NCI-H446 (cell line): ENCODE results near the gene GRXCR1.
A peak's percentile ranks its signal among the peaks of the same experiment; 100 is the strongest.

Experiments
- DNase-seq, 2 experiments: peaks; one replicate each; lab custom pipeline; 2025; lab: John Stamatoyannopoulos, UW

GRXCR1 gene

GRCh38 chr4:42892413-42892812 lies at the start of gene GRXCR1:
Gene GRXCR1 (plus strand): TSS chr4:42892713. CDS start chr4:42893267, 554 bp downstream.
- DNase-seq, result no peak

GRCh38 chr4:42843694-42844093 lies 48.8 kb upstream of the GRXCR1 start:
- DNase-seq, result no peak

DNA sequence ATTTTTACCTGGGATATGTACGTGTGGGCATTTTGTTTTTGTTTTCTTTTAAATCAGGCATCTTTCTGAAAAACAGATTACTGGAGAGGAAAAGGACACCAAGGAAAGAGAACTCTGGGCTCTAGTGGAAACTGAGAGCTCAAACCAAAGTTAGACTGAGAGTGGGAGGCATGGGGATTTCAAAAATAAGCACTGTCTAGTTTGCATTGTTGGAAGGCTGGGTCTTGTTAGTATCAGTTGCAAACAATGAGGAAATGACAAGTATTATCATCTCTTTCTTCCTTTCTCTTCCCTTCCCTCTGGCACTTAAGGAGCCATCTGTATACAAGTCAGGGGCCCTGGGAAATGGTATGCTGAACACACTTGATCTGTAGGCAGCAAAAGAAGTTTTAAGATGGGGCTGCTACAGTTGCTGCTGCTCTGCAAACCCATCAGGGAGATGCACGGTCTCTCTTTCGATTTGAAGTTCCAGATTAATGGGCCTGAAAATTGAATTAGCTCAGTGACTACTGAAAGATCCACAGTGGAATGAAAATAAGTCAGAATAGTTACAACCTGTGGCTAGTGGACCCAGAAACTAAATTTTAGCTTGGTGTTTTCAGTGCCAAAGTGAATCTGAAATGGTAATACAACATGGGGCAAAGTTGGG lies 48.0 kb upstream of the GRXCR1 start:
- DNase-seq, result no peak

DNA sequence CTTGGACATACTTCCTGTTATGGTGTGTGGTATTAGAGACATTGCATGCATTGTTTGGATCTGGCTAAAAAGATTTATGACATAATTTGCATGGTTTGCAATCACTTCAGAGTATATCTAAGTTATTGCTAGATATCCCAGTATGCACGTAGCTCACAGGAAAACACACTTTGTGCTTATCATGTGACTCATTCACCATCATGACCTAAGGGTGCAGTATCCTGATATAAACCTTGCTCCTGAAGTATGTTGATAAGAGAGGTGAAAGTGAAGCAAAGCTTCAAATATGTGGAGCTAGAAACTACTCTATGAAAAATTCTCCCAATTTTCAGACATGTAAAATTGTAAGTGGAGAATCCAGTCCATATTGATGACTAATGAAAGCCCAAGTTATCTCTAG lies 46.9 kb upstream of the GRXCR1 start:
- no peak for DNase-seq

DNA sequence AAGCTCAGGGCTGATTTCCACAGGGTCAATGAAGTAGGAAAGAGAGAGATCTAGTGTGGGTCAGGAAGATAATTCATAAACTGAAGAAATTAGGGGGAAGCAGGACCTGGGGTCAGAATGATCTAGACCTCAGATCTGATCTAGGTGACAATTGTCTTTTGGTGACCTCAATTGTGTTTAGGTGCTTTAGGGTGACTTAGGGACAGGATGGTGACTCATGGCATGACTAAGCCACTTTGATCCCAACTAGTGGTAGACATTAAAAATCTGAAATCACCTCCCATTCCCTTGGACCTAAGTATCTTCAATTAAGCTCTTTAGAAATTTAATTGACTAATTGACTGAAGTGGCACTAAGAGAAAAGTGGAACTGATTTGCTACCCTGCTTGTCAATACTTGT lies 36.7 kb upstream of the GRXCR1 start:
- no peak for DNase-seq

GRCh38 chr4:42865572-42866189 lies 26.8 kb upstream of the GRXCR1 start:
- DNase-seq, result peak; percentile 15 to 70

DNA sequence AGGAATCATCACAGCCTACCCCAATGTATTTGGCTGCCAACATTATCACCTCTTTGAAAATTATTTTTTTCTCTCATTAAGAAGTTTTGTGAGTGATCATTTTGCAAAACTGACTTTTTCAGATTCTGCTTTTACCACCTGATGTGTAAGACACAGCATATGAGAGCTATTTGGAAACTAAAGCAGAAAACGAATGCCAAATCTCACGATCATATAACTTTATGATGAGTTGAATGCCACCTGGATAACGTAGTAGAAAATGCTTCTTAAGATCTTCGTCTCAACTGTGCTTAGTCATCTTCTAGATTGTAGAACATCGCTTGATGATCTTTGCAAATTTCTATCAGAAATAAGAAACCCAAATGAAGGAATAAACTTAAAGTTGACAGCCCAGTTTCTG lies 21.3 kb upstream of the GRXCR1 start:
- DNase-seq, result no peak

GRCh38 chr4:42871671-42872290 lies 20.7 kb upstream of the GRXCR1 start:
- peak in 1 of 2 experiments; percentile 68 for DNase-seq

GRCh38 chr4:42878863-42879262 lies 13.7 kb upstream of the GRXCR1 start:
- no peak for DNase-seq

GRCh38 chr4:42881253-42881652 lies 11.3 kb upstream of the GRXCR1 start:
- DNase-seq, result no peak

- DNase-seq, result no peak
Measured at GRCh38 chr4:42891644-42892043, 869 bp upstream of the GRXCR1 start.

- no peak for DNase-seq
Measured at GRCh38 chr4:42895452-42895851, 2.9 kb downstream of the GRXCR1 start.

GRCh38 chr4:42904986-42905385 lies 12.5 kb downstream of the GRXCR1 start:
- peak in 1 of 2 experiments; percentile 55 for DNase-seq

DNA sequence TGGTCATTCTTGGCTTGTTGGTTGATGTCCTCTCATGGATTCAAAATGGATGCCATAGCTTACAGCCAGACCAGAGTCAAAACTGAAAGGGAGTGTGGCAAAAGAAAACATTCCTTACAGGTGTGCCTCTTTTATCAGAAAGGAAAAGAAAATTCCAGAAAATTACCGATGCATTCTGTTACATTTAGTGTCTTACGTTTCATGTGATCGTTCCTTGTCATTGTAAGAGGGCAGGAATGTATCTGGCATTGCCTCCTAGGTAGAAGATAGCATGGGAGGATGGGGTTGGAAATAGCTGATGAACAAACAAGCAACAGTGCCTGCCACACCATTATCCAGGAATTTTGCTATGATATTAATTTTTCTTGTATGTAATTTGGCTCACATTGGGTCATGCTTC lies 13.1 kb downstream of the GRXCR1 start:
- DNase-seq, result no peak

DNA sequence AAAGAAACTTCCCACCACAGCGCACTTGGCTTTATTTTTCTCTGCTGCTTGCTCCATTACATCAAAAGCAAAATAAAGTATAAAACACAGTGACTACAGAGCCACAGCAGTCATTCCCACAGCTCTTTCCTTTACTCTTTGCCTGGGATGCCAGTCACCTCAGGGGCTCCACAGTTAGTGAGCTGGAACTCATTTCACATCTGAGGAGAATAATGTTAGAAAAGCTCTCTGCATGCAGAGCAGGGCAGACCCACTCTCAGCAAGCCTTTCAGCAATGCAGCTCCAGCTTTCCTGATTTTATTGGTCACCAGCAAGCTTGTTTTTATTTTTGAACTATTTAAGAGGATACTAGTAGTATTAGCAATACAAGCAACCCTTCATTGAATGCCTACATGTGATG lies 13.8 kb downstream of the GRXCR1 start:
- DNase-seq, result no peak

DNA sequence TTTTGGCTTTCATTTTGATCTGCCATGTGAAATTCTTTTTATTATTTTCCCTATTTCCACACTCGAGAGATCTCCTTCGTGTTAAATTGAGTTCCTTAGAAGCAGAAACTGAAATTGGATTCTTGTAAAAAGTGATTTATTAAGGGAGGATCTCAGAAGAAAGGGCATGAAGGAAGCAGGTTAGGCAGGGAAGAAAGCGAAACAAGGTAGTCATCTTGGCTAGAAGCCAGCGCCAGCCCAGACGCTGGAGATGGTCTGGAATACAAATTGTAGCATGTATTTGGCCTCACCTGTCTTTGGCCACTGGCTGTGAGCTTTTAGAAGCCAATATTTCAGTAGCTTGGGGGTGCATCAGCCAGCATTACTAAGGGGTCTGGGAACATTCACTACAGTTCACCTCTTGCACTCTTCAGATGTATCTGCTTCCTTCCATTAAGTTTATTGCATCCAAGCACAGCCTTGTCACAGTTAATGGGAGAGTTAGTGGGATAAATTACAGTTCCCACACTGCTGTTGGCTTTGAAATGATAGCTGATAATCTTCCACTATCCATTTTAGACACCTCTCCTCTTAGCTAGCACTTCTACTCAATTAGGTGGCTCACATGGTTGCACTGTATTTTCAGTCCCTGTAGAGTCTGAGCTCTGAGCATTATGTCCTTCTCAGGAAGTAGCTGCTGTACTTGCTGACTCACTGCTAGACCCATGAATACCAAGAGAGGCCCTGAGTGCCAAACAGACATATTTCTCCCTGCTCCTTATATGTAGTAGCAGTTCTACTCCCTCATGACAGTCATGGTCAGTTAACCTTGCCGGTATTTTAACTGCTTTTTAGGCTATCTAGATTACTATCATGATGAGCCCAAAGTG lies 14.6 kb downstream of the GRXCR1 start:
- no peak for DNase-seq

GRCh38 chr4:42910459-42910858 lies 17.9 kb downstream of the GRXCR1 start:
- no peak for DNase-seq

DNA sequence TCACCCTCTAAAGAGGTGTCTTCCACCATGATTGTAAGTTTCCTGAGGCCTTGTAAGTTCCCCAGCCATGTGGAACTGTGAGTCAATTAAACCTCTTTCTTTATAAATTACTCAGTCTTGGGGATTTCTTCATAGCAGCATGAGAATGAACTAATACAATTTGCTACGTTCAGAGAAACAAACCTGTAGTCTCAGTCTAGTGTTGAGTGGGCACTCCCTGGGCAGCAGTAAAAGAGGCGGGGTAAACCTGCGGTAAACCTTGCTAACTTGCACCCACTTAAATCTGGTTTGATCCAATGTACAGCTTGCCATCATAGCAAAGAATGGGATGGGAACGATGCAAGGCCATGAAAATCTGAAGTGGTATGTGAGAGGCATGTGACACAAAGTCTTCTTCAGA lies 22.4 kb downstream of the GRXCR1 start:
- no peak for DNase-seq

GRCh38 chr4:42915484-42915883 lies 23.0 kb downstream of the GRXCR1 start:
- DNase-seq, result peak in 1 of 2 experiments; percentile 39

DNA sequence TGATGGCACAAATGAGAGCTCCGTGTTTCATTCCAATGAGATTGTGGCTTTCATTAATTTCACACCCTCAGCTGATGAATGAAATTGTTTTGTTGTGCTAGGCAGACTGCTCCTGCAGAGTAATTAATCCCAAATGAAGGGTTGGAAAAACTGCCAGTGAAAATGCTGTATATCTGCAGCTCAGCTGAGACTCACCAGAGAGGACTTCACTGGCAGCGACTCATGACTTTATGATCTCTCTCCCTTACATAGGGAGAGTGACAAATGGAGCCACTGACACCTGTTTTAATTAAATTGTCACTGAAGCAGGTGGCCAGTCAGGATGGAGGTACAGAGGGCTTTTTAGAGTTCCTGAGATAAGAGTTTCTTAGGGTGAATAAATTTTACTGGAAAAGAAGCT lies 24.8 kb downstream of the GRXCR1 start:
- DNase-seq, result no peak

DNA sequence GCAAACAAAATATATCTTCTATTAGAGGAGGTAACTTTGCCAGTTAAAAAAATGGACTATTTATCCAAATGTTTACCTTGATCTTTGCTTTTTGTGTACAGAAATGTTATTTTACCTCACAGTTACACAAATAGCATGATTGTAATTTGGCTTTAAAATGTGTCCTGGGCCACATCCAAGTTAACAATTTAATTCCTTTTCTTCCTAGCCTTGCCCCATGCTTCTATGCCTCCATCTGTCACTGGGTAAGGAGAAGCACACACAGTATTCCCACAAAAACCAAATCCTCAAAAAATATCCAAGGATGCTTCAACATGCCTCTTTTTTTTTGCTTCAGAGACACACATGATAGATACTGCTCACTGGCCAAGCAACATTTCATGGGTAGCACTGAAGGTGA lies 30.9 kb downstream of the GRXCR1 start:
- peak in 1 of 2 experiments; percentile 34 for DNase-seq

DNA sequence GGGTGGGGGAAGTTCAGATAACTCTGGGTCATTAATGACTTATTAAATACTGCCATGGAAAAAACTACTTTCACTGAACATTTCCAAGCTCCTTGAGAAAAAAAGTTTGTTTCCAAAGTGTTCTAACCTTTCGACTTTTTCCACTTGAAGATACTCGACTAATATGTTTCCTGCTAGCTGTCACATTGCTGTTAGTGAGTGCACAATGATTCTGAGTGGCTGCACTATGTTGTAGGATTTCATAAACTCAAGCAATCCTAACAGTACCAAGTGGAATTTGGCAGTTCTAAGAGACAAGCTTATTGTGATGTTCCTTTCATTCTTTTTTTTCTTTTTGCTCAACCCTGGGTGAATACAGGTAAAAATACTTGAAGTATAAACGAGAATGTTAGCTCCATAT lies 33.4 kb downstream of the GRXCR1 start:
- no peak for DNase-seq

GRCh38 chr4:42927946-42928345 lies 35.4 kb downstream of the GRXCR1 start:
- DNase-seq, result no peak
